ENCODE measurements around the gene ELMO1.
A peak's percentile ranks its signal among the peaks of the same experiment; 100 is the strongest.

The ELMO1 gene

GRCh38 chr7:37310327-37311080 is 138.2 kb downstream of the ELMO1 start:
- TF ChIP-seq CTCF (IDR thresholded peaks at IDR 0.05): no peak
- Histone ChIP-seq H3K27ac (peak overlapping the region in 1 of 2 donors; percentile 2), H3K9me3 (no peaks in the 10 kb centered on the region), H3K4me1 (peaks cover 0 to 15% (median 2%) of the 10 kb centered on the region in 4 donors), H3K36me3 (peaks cover 0 to 7% (median 0%) of the 10 kb centered on the region in 3 donors), H3K27me3 (no peaks in the 10 kb centered on the region), H3K4me3 (no peak overlapping the region)
- DNase-seq: no peak
- intact Hi-C loops (cut with DNase I; ENCODE audit: low total_unique reads): no loop called here

GRCh38 chr7:37309493-37309892 is 139.2 kb downstream of the ELMO1 start:
- intact Hi-C loops (cut with DNase I; ENCODE audit: low total_unique reads): no loop called here
- no peak for TF ChIP-seq CTCF (IDR thresholded peaks at IDR 0.05)
- H3K27ac ChIP-seq: no peak overlapping the region
- H3K27me3 ChIP-seq: no peaks in the 10 kb centered on the region
- no peak overlapping the region for H3K4me3 ChIP-seq
- H3K9me3 ChIP-seq: no peaks in the 10 kb centered on the region
- H3K4me1 ChIP-seq: peaks cover 0 to 19% (median 2%) of the 10 kb centered on the region in 4 donors
- DNase-seq: no peak
- H3K36me3 ChIP-seq: peaks cover 0 to 7% (median 0%) of the 10 kb centered on the region in 3 donors

GRCh38 chr7:37304921-37305320 is 143.7 kb downstream of the ELMO1 start:
- intact Hi-C loops (cut with DNase I; ENCODE audit: low total_unique reads): no loop called here
- Histone ChIP-seq H3K9me3 (no peaks in the 10 kb centered on the region), H3K4me3 (peak overlapping the region; percentile 3 to 5), H3K27me3 (no peaks in the 10 kb centered on the region), H3K36me3 (peaks cover 0 to 7% (median 0%) of the 10 kb centered on the region in 3 donors), H3K27ac (peak overlapping the region in 1 of 2 donors; percentile 15), H3K4me1 (peaks cover 0 to 17% (median 3%) of the 10 kb centered on the region in 4 donors)
- no peak for TF ChIP-seq CTCF (IDR thresholded peaks at IDR 0.05)
- no peak for DNase-seq

- no peak overlapping the region for H3K27ac ChIP-seq
- no peak for TF ChIP-seq CTCF (IDR thresholded peaks at IDR 0.05)
- no peaks in the 10 kb centered on the region for H3K9me3 ChIP-seq
- intact Hi-C loops (cut with DNase I; ENCODE audit: low total_unique reads): no loop called here
- H3K27me3 ChIP-seq: no peaks in the 10 kb centered on the region
- H3K4me1 ChIP-seq: peaks cover 0 to 3% (median 0%) of the 10 kb centered on the region in 4 donors
- DNase-seq: no peak
- no peak overlapping the region for H3K4me3 ChIP-seq
- H3K36me3 ChIP-seq: no peaks in the 10 kb centered on the region
Measured at GRCh38 chr7:37297546-37297945, 151.1 kb downstream of the ELMO1 start.

- Histone ChIP-seq H3K27me3 (no peaks in the 10 kb centered on the region), H3K27ac (no peak overlapping the region), H3K36me3 (no peaks in the 10 kb centered on the region), H3K9me3 (no peaks in the 10 kb centered on the region), H3K4me1 (peaks cover 0 to 3% (median 0%) of the 10 kb centered on the region in 4 donors), H3K4me3 (no peak overlapping the region)
- TF ChIP-seq CTCF (IDR thresholded peaks at IDR 0.05): no peak
- no peak for DNase-seq
- intact Hi-C loops (cut with DNase I; ENCODE audit: low total_unique reads): no loop called here
Measured at GRCh38 chr7:37295401-37295800, 153.3 kb downstream of the ELMO1 start.

Measured in tibial artery (tissue), 4 donors.